ENCODE measurements around the gene TRPV6. TPM values are rescaled to one million over a fixed set of nuclear protein-coding genes. Genes with fewer than 3 reads are reported as not detected.

The TRPV6 gene
- total and polyA plus RNA-seq, 2 experiments from 2014 or later: 0.08 to 0.80 TPM

GRCh38 chr7:142832417-142832816, 53.1 kb downstream of the TRPV6 start (continued):
- TF ChIP-seq ZNF462 (CRISPR knock-in tag; IDR thresholded peaks at IDR 0.05) (no peak), POLR2AphosphoS5 (IDR thresholded peaks at IDR 0.05; ENCODE audit: low read depth) (no peak), EZH2 (IDR thresholded peaks at IDR 0.05; ENCODE audit: low read depth, unreplicated experiment) (no peak)

- Mint-ChIP-seq H3K9me3 (peaks cover 14% of the 10 kb centered on the region), H3K27me3 (ENCODE audit: insufficient read depth, low read depth, poor library complexity) (no peaks in the 10 kb centered on the region), H3K4me1 (peaks cover 3% of the 10 kb centered on the region; the same call in 1 of the 3 replicates), H3K27ac (no peak overlapping the region), H3K4me3 (no peak overlapping the region), H3K36me3 (ENCODE audit: low read depth) (peaks cover 6% of the 10 kb centered on the region)
- Histone ChIP-seq H3K79me2 (replicated peaks; ENCODE audit: insufficient read depth) (no peaks in the 10 kb centered on the region), H3F3A (replicated peaks; ENCODE audit: low read depth) (no peaks in the 10 kb centered on the region), H3K4me2 (no peak overlapping the region), H3K36me3 (ENCODE audit: insufficient read depth) (no peaks in the 10 kb centered on the region), H3K27ac (ENCODE audit: low read depth) (no peak overlapping the region), H3K9me2 (ENCODE audit: insufficient read depth) (no peaks in the 10 kb centered on the region), H4K20me1 (replicated peaks; ENCODE audit: insufficient read depth) (no peaks in the 10 kb centered on the region), H3K27me3 (ENCODE audit: insufficient read depth) (no peaks in the 10 kb centered on the region), H2AFZ (no peak overlapping the region), H3K4me3 (no peak overlapping the region), H3K4me1 (ENCODE audit: insufficient read depth) (no peaks in the 10 kb centered on the region)
- peak; percentile 35; the same call in 1 of the 3 replicates for ATAC-seq
- TF ChIP-seq CTCF (conservative IDR thresholded peaks at IDR 0.05; ENCODE audit: low read depth in 2 of 2) (no peak), EZH2 (IDR thresholded peaks at IDR 0.05; ENCODE audit: low read depth, unreplicated experiment) (no peak), NANOG (IDR thresholded peaks at IDR 0.05; ENCODE audit: borderline replicate concordance) (no peak), ZNF114 (CRISPR knock-in tag; IDR thresholded peaks at IDR 0.05) (no peak), POLR2AphosphoS5 (IDR thresholded peaks at IDR 0.05; ENCODE audit: low read depth) (no peak), EZH2phosphoT487 (IDR thresholded peaks at IDR 0.05; ENCODE audit: unreplicated experiment) (no peak), ETS1 (IDR thresholded peaks at IDR 0.05) (no peak), CREB1 (CRISPR knock-in tag; IDR thresholded peaks at IDR 0.05; ENCODE audit: low read depth) (no peak), JUNB (IDR thresholded peaks at IDR 0.05; ENCODE audit: unreplicated experiment) (no peak)
- DNase-seq (ENCODE audit: low spot score): no peak
Measured at GRCh38 chr7:142827951-142828500, 57.5 kb downstream of the TRPV6 start.

Measured in GM23338 (cell line).